Measurements from ENCODE around the gene EXOC3. TPM values are rescaled to one million over a fixed set of nuclear protein-coding genes. Genes with fewer than 3 reads are reported as not detected.

The EXOC3 gene
- total and polyA plus RNA-seq, 2 of the 8 experiments (the other 6 are each of a cell fraction or from before 2014, with no cell fraction given) = 14.4 to 30.0 TPM

DNA sequence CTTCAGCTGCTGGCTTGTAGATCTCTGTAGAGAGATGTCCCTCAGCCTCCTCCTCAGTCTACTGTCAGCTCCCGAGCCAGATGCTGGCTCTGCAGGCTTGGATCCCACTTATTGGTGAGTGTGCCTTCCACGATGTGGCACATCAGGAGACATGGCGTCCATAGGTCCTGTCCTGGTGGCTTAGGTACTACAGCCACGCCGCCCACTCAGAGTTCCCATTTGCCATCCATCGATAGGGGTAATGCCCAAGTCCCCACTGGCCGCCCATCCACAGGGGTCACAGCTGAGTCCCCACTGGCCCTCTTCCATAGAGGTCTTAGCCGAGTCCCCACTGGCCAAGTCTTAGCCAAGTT is 17.3 kb downstream of the EXOC3 start:
- H4K5ac ChIP-seq (ENCODE audit: insufficient read length, low read depth, low read length) = no peak overlapping the region

More for the DNA sequence above, 17.3 kb downstream of the EXOC3 start:
- Histone ChIP-seq H3K9ac (replicated peaks in 1 of 4; ENCODE audit: extremely low read depth in 1 of 4, low read depth in 3 of 4, low read length in 3 of 4) (no peak overlapping the region), H3K27me3 (replicated peaks in 1 of 4; ENCODE audit: control insufficient read depth in 3 of 4, extremely low read depth in 1 of 4, insufficient read depth in 3 of 4, low read length in 3 of 4) (no peaks in the 10 kb centered on the region), H4K20me1 (replicated peaks in 1 of 2; ENCODE audit: control insufficient read depth in 1 of 2, insufficient read depth in 2 of 2, low read length in 2 of 2) (peaks cover 2 to 3% of the 10 kb centered on the region in 2 experiments), H3K4me3 (ENCODE audit: extremely low read depth in 1 of 4, insufficient read depth in 2 of 4, low read depth in 3 of 4, low read length in 4 of 4) (no peak overlapping the region), H3K18ac (ENCODE audit: extremely low read depth, low read length) (no peak overlapping the region), H3K56ac (replicated peaks; ENCODE audit: insufficient read length, low read depth, low read length) (no peak overlapping the region), H2BK15ac (ENCODE audit: low read length) (no peak overlapping the region), H2AK5ac (ENCODE audit: low read depth, low read length) (no peak overlapping the region), H2BK5ac (ENCODE audit: low read depth, low read length) (no peak overlapping the region), H3K4me2 (ENCODE audit: insufficient read depth in 1 of 2, low read depth in 2 of 2, low read length in 2 of 2) (no peak overlapping the region), H3K27ac (ENCODE audit: low read depth, low read length) (no peak overlapping the region), H3K79me1 (ENCODE audit: low read depth, low read length) (no peaks in the 10 kb centered on the region; the same call in 1 of the 2 replicates), H4K91ac (replicated peaks; ENCODE audit: insufficient read length, low read length) (no peak overlapping the region), H3K9me3 (ENCODE audit: insufficient read depth in 2 of 2, low read depth in 1 of 2, low read length in 1 of 2) (no peaks in the 10 kb centered on the region), H3K23ac (ENCODE audit: insufficient read length) (no peak overlapping the region), H3K36me3 (ENCODE audit: control insufficient read depth in 2 of 4, insufficient read depth in 4 of 4, low read length in 3 of 4) (peaks cover 0 to 16% (median 3%) of the 10 kb centered on the region in 4 experiments; a peak in 5 of 8 replicates), H3K14ac (ENCODE audit: insufficient read length) (no peak overlapping the region), H2BK12ac (ENCODE audit: low read depth, low read length) (no peak overlapping the region), H2BK20ac (ENCODE audit: low read length) (no peak overlapping the region), H4K8ac (ENCODE audit: extremely low read depth, insufficient read depth, low read length) (no peak overlapping the region), H3K4ac (replicated peaks; ENCODE audit: insufficient read length, low read depth, low read length) (no peak overlapping the region), H3K79me2 (ENCODE audit: control insufficient read depth in 1 of 2, insufficient read depth in 2 of 2, low read length in 2 of 2) (0 out of 4 replicates have a peak, but pooled peaks cover 0 to 3% of the 10 kb centered on the region in 2 experiments), H2AFZ (ENCODE audit: low read length) (no peak overlapping the region), H3K4me1 (replicated peaks in 1 of 4; ENCODE audit: control insufficient read depth in 3 of 4, insufficient read depth in 4 of 4, low read length in 3 of 4) (no peaks in the 10 kb centered on the region), H3K23me2 (ENCODE audit: low read depth, low read length) (no peaks in the 10 kb centered on the region), H2BK120ac (replicated peaks; ENCODE audit: low read depth, low read length) (no peak overlapping the region)
- FAIRE-seq (no peak), DNase-seq (ENCODE audit: low read depth in 1 of 2, low spot score in 2 of 2) (no peak)
- ChIA-PET POLR2A (ENCODE audit: partially characterized antibody) (interaction anchor here (0.9 kb wide), 1 partner anchor 12 kb away, joined by 4 read pairs; no protein-coding TSS in a partner anchor), CTCF (ENCODE audit: partially characterized antibody) (interaction anchor here (1.0 to 1.9 kb wide), 2 partner anchors 14 to 72 kb away, joined by 3 to 8 read pairs; no protein-coding TSS in a partner anchor)
- 81% methylated on average over 8 of the region's 8 CpGs; no CpG with 5 or more reads in 1 of the 2 experiments for WGBS, 2 experiments (ENCODE audit: extremely low coverage in 1 of 2, insufficient coverage in 1 of 2, insufficient read length in 1 of 2, insufficient replicate concordance in 2 of 2, low coverage in 1 of 2, low lambda C conversion rate in 2 of 2, missing lambda C conversion rate in 1 of 2)
- TF ChIP-seq SAP30 (IDR thresholded peaks at IDR 0.05; ENCODE audit: insufficient read depth, insufficient replicate concordance, low read length) = no peak
